HCT116 (cell line): Measurements from ENCODE around the gene ARL11. TPM values are rescaled to one million over a fixed set of nuclear protein-coding genes. Genes with fewer than 3 reads are reported as not detected.
"Not testable (repeated sequence)": the region's sequence is repeated elsewhere in the genome, so short reads cannot be mapped to it uniquely, and the experiment has no call there.

Source experiments
- ATAC-seq: fragments of 200-7000 bp; cut with Tn5 transposase; 2 replicates; pipeline ENCODE4 v1.9.1; 2020; ENCODE audit warnings: mild to moderate bottlenecking, moderate library complexity
- BruUV-seq: library from RNA; stranded (reverse); fragments of 400-500 nt; replicated peaks from 2 replicates; lab custom pipeline; 2021; lab: Mats Ljungman, UMichigan
- CTCF ChIA-PET: fragments of 300-600 bp; sonication (Branson Sonifier 250); formaldehyde crosslinking; loops from one replicate; lab custom pipeline; 2021; ENCODE audit warnings: antibody characterized with exemption; lab: Charles Lee
- POLR2A ChIA-PET: fragments of 300-600, 350-600 bp; sonication (Branson Sonifier 250); formaldehyde crosslinking; loops from one replicate; lab custom pipeline; 2021; ENCODE audit warnings: antibody characterized with exemption; lab: Charles Lee
- RAD21 ChIA-PET, 2 experiments: fragments of 300-600 bp; sonication (Branson Sonifier 250); formaldehyde crosslinking; loops; one replicate each; lab custom pipeline; 2023; ENCODE audit warnings: low total read pairs in 2 of 2; ENCODE audit not compliant: uncharacterized antibody in 2 of 2, unreplicated experiment in 2 of 2, low non-redundant PET in 1 of 2; lab: Charles Lee
- DNase-seq: peaks from one replicate; pipeline ENCODE4 v3.0.0-alpha.2; 2010; ENCODE audit warnings: low read depth, low spot score
- H2AFZ ChIP-seq: fragments of 200-600 bp; shearing (Covaris generic), sonication (generic); 2 replicates; pipeline ENCODE4 v1.6.1; 2017; ENCODE audit warnings: low read depth, mixed run types, mixed read lengths, antibody characterized with exemption, low read length; ENCODE audit not compliant: poor library complexity, severe bottlenecking
- H3K27ac ChIP-seq: 2 replicates; pipeline ENCODE4 v1.5.1; 2012; ENCODE audit warnings: low read depth, low read length
- H3K27me3 ChIP-seq: fragments of 200-600 bp; sonication (generic); 2 replicates; pipeline ENCODE4 v1.6.1; 2016; ENCODE audit warnings: mixed run types, low read length, mixed read lengths; ENCODE audit not compliant: insufficient read depth
- H3K36me3 ChIP-seq, 2 experiments: fragments of 200-500 bp in 1 of 2; fragments of 200-600 bp in 1 of 2; sonication (Bioruptor generic) in 1 of 2; sonication (generic) in 1 of 2; 2 replicates each; pipeline versions ENCODE4 v1.5.1 to v1.6.1; 2014 to 2016; ENCODE audit warnings: low read length in 2 of 2, inconsistent platforms in 1 of 2, mixed read lengths in 1 of 2, mixed run types in 1 of 2; ENCODE audit not compliant: insufficient read depth in 2 of 2, control insufficient read depth in 1 of 2
- H3K4me1 ChIP-seq, 2 experiments: fragments of 200-600 bp in 1 of 2; sonication (generic) in 1 of 2; 2 replicates each; pipeline versions ENCODE4 v1.5.1 to v1.6.1; 2012 to 2017; ENCODE audit warnings: low read length in 2 of 2, inconsistent platforms in 1 of 2, mild to moderate bottlenecking in 1 of 2, mixed read lengths in 1 of 2, mixed run types in 1 of 2, moderate library complexity in 1 of 2; ENCODE audit not compliant: insufficient read depth in 2 of 2, control insufficient read depth in 1 of 2
- H3K4me2 ChIP-seq: fragments of 200-600 bp; sonication (generic); 2 replicates; pipeline ENCODE4 v1.6.1; 2017; ENCODE audit warnings: mixed run types, low read length, mixed read lengths
- H3K4me3 ChIP-seq, 2 experiments: fragments of 200-600 bp in 1 of 2; sonication (generic) in 1 of 2; replicated peaks in 1 of 2; 2 replicates each; pipeline ENCODE4 v1.5.1; 2011 to 2016; ENCODE audit warnings: low read length in 2 of 2, control low read depth in 1 of 2, low read depth in 1 of 2, mild to moderate bottlenecking in 1 of 2, mixed read lengths in 1 of 2, mixed run types in 1 of 2
- H3K79me2 ChIP-seq: fragments of 200-600 bp; sonication (generic); 2 replicates; pipeline ENCODE4 v1.6.1; 2017; ENCODE audit warnings: mild to moderate bottlenecking, mixed run types, low read length, moderate library complexity, mixed read lengths; ENCODE audit not compliant: insufficient read depth
- H3K9ac ChIP-seq: fragments of 200-600 bp; sonication (generic); 2 replicates; pipeline ENCODE4 v1.6.1; 2016; ENCODE audit warnings: low read length, mixed read lengths
- H3K9me2 ChIP-seq: fragments of 200-600 bp; sonication (generic), shearing (Covaris generic); 2 replicates; pipeline ENCODE4 v1.6.1; 2017; ENCODE audit warnings: mixed run types, mild to moderate bottlenecking, moderate library complexity; ENCODE audit not compliant: insufficient read depth
- H3K9me3 ChIP-seq, 2 experiments: fragments of 200-500 bp in 1 of 2; fragments of 200-600 bp in 1 of 2; sonication (Bioruptor generic) in 1 of 2; sonication (generic) in 1 of 2; 2 replicates each; pipeline ENCODE4 v1.6.1; 2014 to 2017; ENCODE audit warnings: low read length in 2 of 2, mixed read lengths in 2 of 2, inconsistent platforms in 1 of 2, low read depth in 1 of 2, mild to moderate bottlenecking in 1 of 2, mixed run types in 1 of 2, moderate library complexity in 1 of 2; ENCODE audit not compliant: control insufficient read depth in 1 of 2, insufficient read depth in 1 of 2
- H4K20me1 ChIP-seq: fragments of 200-600 bp; sonication (generic), shearing (Covaris generic); 2 replicates; pipeline ENCODE4 v1.6.1; 2017; ENCODE audit warnings: mixed run types, mild to moderate bottlenecking, moderate library complexity; ENCODE audit not compliant: insufficient read depth
- EZH2 ChIP-seq: fragments of 200-600 bp; sonication (generic); IDR thresholded peaks from 2 replicates; pipeline ENCODE4 v1.6.1; 2017; ENCODE audit warnings: antibody characterized with exemption, mixed run types
- JUND ChIP-seq: IDR thresholded peaks from 2 replicates; pipeline ENCODE4 v1.6.1; 2012
- POLR2A ChIP-seq: IDR thresholded peaks from 2 replicates; pipeline ENCODE4 v1.7.0; 2011; ENCODE audit warnings: borderline replicate concordance; ENCODE audit not compliant: insufficient read depth, insufficient read length; ENCODE audit errors: extremely low read depth
- YY1 ChIP-seq: IDR thresholded peaks from 2 replicates; pipeline ENCODE4 v1.6.1; 2011; ENCODE audit warnings: low read length, low read depth, moderate library complexity, mild to moderate bottlenecking; ENCODE audit not compliant: insufficient replicate concordance; ENCODE audit errors: extremely low read depth
- intact Hi-C: fragments of 100-400 bp; cut with micrococcal nuclease; formaldehyde crosslinking; loops from 2 replicates; pipeline ENCODE4 v1.10.0; 2022
- total RNA-seq: library from RNA; stranded (reverse); gene quantifications from one replicate; pipeline ENCODE4 v1.2.1, GENCODE V29; 2021; ENCODE audit not compliant: unreplicated experiment

Gene ARL11
- total RNA-seq, 1 experiment from 2014 or later, result not detected

DNA sequence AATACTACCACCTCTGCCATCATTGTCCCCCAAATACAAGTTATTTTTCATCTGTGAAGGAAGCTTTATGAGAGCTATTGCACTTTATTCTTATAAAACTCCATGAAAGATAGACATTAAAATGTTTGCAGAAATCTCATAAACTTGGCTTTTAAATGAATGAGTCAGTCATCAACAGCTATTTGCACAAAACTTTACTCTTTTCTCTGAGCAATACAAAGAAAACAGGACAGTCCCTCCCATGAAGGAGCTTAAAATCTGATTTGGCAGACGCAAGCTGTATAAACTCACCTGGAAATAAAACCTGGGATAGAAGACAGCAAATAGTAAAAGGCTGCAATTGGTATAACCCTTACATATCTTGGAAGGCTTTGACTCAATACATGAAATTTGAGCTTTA lies 26.3 kb upstream of the ARL11 start:
- no peaks in the 10 kb centered on the region for H3K9me3 ChIP-seq
- no peak overlapping the region for H3K4me2 ChIP-seq
- no peak overlapping the region for H3K9ac ChIP-seq
- ChIA-PET RAD21 (no interaction called here), POLR2A (interaction anchor here (0.7 kb wide), 1 partner anchor 50 kb away, joined by 3 read pairs; no protein-coding TSS in a partner anchor), CTCF (interaction anchor here (1.3 kb wide), 2 partner anchors 307 to 502 kb away, joined by 3 to 4 read pairs; no protein-coding TSS in a partner anchor)
- no peaks in the 10 kb centered on the region for H3K79me2 ChIP-seq
- ATAC-seq (no peak), DNase-seq (no peak)
- peaks cover 0 to 5% of the 10 kb centered on the region in 2 experiments; a peak in 2 of 4 replicates for H3K4me1 ChIP-seq
- no peaks in the 10 kb centered on the region for H3K9me2 ChIP-seq
- no peaks in the 10 kb centered on the region for H3K27me3 ChIP-seq
- H4K20me1 ChIP-seq, result no peaks in the 10 kb centered on the region
- no peaks in the 10 kb centered on the region for H3K36me3 ChIP-seq
- H3K4me3 ChIP-seq, result no peak overlapping the region
- no peak overlapping the region for H3K27ac ChIP-seq
- no peak overlapping the region for H2AFZ ChIP-seq
- BruUV-seq, result no TSS peak
- TF ChIP-seq POLR2A, result no peak
- no peak for TF ChIP-seq YY1
- TF ChIP-seq JUND, result no peak
- TF ChIP-seq EZH2, result no peak
- intact Hi-C loops, result loop anchor here (10.0 kb wide), 2 partner anchors 157 to 507 kb away; partner anchors contain the start of genes CAB39L and SETDB2

DNA sequence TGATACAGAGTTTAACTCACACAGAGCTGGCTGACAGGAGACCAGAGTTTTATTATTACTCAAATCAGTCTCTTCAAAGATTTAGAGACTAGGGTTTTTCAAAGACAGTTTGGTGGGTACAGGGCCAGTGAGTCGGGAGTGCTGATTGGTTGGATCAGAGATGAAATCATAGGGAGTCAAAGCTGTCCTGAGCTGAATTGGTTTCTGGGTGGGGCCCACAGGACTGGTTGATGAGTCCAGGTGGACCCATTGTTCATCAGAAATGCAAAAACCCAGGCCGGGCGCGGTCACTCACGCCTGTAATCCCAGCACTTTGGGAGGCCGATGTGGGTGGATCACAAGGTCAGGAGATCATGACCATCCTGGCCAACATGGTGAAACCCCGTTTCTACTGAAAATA lies 25.7 kb upstream of the ARL11 start:
- H3K36me3 ChIP-seq, H3K9me3 ChIP-seq, H3K9ac ChIP-seq, H3K4me1 ChIP-seq, H4K20me1 ChIP-seq, H3K79me2 ChIP-seq, H3K27me3 ChIP-seq, H3K4me3 ChIP-seq, H3K9me2 ChIP-seq, H2AFZ ChIP-seq, BruUV-seq, H3K27ac ChIP-seq, ATAC-seq, H3K4me2 ChIP-seq, DNase-seq: not testable (repeated sequence)
- POLR2A ChIA-PET, result interaction anchor here (0.7 kb wide), 1 partner anchor 50 kb away, joined by 3 read pairs; no protein-coding TSS in a partner anchor
- RAD21 ChIA-PET, result interaction anchor here in 1 of 2 experiments (0.6 kb wide), 1 partner anchor 301 kb away, joined by 4 read pairs; no protein-coding TSS in a partner anchor
- CTCF ChIA-PET, result interaction anchor here (1.3 kb wide), 1 partner anchor 503 kb away, joined by 3 read pairs; no protein-coding TSS in a partner anchor
- intact Hi-C loops, result loop anchor here (10.0 kb wide), 2 partner anchors 158 to 508 kb away; partner anchors contain the start of genes CAB39L and SETDB2
